Neutrophil (primary cell): ENCODE results near the gene EEA1.
"Not testable (repeated sequence)": the region's sequence is repeated elsewhere in the genome, so short reads cannot be mapped to it uniquely, and the experiment has no call there.

Source experiments
- H3K27ac ChIP-seq: fragments of 200-600 bp; sonication (generic); 2 replicates; pipeline ENCODE4 v1.5.1; 2016; ENCODE audit warnings: mild to moderate bottlenecking, moderate library complexity
- H3K27me3 ChIP-seq: fragments of 200-600 bp; sonication (generic); 2 replicates; pipeline ENCODE4 v1.6.0; 2016; ENCODE audit warnings: mild to moderate bottlenecking
- H3K36me3 ChIP-seq: fragments of 200-600 bp; sonication (generic); 2 replicates; pipeline ENCODE4 v1.5.1; 2017
- H3K4me1 ChIP-seq, 2 experiments: fragments of 200-600 bp in 1 of 2; sonication (generic) in 1 of 2; 1 replicate in 1 of 2; 2 replicates in 1 of 2; pipeline versions ENCODE4 v1.5.1 to v1.6.1; 2013 to 2016; ENCODE audit warnings: low read depth in 1 of 2, low read length in 1 of 2, mild to moderate bottlenecking in 1 of 2, moderate library complexity in 1 of 2; ENCODE audit not compliant: control insufficient read depth in 1 of 2, insufficient read depth in 1 of 2
- H3K4me3 ChIP-seq, 2 experiments: fragments of 200-600 bp in 1 of 2; sonication (generic) in 1 of 2; 1 replicate in 1 of 2; 2 replicates in 1 of 2; pipeline ENCODE4 v1.5.1; 2013 to 2016; ENCODE audit warnings: low read depth in 1 of 2, low read length in 1 of 2, mild to moderate bottlenecking in 1 of 2, moderate library complexity in 1 of 2
- H3K9me3 ChIP-seq: fragments of 200-600 bp; sonication (generic); 2 replicates; pipeline ENCODE4 v1.5.1; 2016
- CTCF ChIP-seq: fragments of 200-600 bp; sonication (generic); IDR thresholded peaks from 2 replicates; pipeline ENCODE4 v1.5.1; 2016; ENCODE audit warnings: antibody characterized with exemption

Gene EEA1

GRCh38 chr12:92794814-92795213 lies 134.3 kb downstream of the EEA1 start:
- no peaks in the 10 kb centered on the region for H3K9me3 ChIP-seq
- no peaks in the 10 kb centered on the region for H3K4me1 ChIP-seq
- H3K4me3 ChIP-seq, result no peak overlapping the region
- no peak for TF ChIP-seq CTCF
- H3K27me3 ChIP-seq, result no peaks in the 10 kb centered on the region
- no peak overlapping the region for H3K27ac ChIP-seq
- H3K36me3 ChIP-seq, result peaks cover 29% of the 10 kb centered on the region

GRCh38 chr12:92794356-92794755 lies 134.7 kb downstream of the EEA1 start:
- H3K36me3 ChIP-seq, result peaks cover 29% of the 10 kb centered on the region
- not testable (repeated sequence) for H3K27ac ChIP-seq, H3K9me3 ChIP-seq, H3K27me3 ChIP-seq, H3K4me3 ChIP-seq, H3K4me1 ChIP-seq

DNA sequence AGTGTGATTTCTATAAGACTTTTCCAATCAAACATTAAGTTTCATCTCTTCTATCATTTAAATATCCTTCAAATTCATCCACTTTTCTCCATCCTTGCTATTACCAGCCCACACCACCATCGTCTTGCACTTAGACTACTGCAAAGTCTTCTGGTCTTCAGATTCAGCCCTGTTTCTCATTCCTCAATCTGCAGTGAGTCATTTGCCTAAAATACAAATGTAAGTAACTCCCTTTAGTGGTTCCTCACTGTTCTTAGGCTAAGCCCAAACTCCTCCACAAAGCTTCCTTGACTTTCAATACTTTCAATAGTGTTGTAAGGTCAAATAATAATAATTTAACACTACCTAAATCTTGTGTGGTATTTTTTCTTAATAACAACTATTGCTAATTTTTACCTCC lies 143.1 kb downstream of the EEA1 start:
- peaks cover 6% of the 10 kb centered on the region for H3K36me3 ChIP-seq
- H3K9me3 ChIP-seq, result no peaks in the 10 kb centered on the region
- no peak overlapping the region for H3K27ac ChIP-seq
- H3K4me3 ChIP-seq, result no peak overlapping the region
- no peaks in the 10 kb centered on the region for H3K4me1 ChIP-seq
- no peaks in the 10 kb centered on the region for H3K27me3 ChIP-seq
- no peak for TF ChIP-seq CTCF

GRCh38 chr12:92785563-92785950 lies 143.5 kb downstream of the EEA1 start:
- Histone ChIP-seq H3K27ac (no peak overlapping the region), H3K4me3 (no peak overlapping the region), H3K9me3 (no peaks in the 10 kb centered on the region), H3K36me3 (peaks cover 6% of the 10 kb centered on the region), H3K4me1 (no peaks in the 10 kb centered on the region), H3K27me3 (no peaks in the 10 kb centered on the region)
- TF ChIP-seq CTCF, result no peak

GRCh38 chr12:92784797-92785562 lies 144.1 kb downstream of the EEA1 start:
- Histone ChIP-seq H3K27ac (no peak overlapping the region), H3K27me3 (no peaks in the 10 kb centered on the region), H3K4me1 (peaks cover 5% of the 10 kb centered on the region in 2 experiments), H3K4me3 (no peak overlapping the region), H3K9me3 (no peaks in the 10 kb centered on the region), H3K36me3 (peaks cover 6% of the 10 kb centered on the region)
- TF ChIP-seq CTCF, result no peak

DNA sequence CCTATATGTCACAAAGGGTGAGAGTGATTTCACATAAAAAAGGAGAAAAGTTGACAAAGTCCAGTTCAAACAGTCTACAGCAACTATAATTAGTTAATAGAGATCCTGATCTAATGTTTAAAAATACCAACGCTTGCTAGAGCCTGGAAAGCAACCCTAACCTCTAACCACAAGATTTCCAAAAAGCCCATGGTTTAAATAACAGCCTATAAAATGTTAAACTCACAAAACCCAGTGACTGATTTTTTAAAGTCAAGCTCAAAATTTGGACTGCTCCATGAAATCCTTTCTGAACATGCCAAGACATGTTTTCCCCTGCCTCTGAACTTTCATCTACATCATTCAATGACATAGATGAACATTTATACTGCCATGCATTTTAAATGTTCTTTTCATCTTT lies 144.7 kb downstream of the EEA1 start:
- H3K27me3 ChIP-seq, result no peaks in the 10 kb centered on the region
- H3K4me3 ChIP-seq, result no peak overlapping the region
- H3K36me3 ChIP-seq, result peaks cover 2% of the 10 kb centered on the region
- peaks cover 11% of the 10 kb centered on the region in 2 experiments for H3K4me1 ChIP-seq
- H3K9me3 ChIP-seq, result no peaks in the 10 kb centered on the region
- no peak for TF ChIP-seq CTCF
- no peak overlapping the region for H3K27ac ChIP-seq
